ENCODE measurements around the gene CENPB. TPM values are rescaled to one million over a fixed set of nuclear protein-coding genes. Genes with fewer than 3 reads are reported as not detected.

The CENPB gene
- total RNA-seq, 3 donors from 2014 or later = 77.9 to 91.4 (median 89.2) TPM

DNA sequence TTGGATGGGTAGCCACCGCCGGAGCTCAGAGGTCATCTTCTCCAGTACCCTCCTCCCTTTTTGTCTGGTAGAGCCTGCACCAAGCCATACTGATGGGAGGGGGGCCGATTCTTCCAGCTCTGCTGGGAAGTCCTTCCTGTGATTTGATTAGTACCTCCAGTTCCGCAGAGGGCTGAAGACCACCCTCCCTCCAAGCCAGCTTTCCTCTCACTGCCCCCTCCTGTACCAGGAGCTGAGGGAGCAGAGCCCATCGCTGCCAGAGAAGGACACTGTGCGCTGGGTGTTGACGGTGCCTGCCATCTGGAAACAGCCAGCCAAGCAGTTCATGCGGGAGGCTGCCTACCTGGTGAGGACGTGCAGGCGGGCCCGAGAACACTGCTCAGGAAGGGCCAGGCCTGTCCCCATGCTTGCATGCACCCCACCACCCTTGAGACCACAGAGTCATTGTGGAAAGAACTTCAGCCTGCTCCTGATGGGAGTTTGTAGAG, 40.8 kb downstream of the CENPB start:
- ATAC-seq (no peak), DNase-seq (no peak)
- H3K4me1 Mint-ChIP-seq (ENCODE audit: low read depth) = peaks cover 10% of the 10 kb centered on the region
- H3K27me3 Mint-ChIP-seq (ENCODE audit: low read depth) = peaks cover 19% of the 10 kb centered on the region
- H3K36me3 Mint-ChIP-seq (ENCODE audit: insufficient read depth) = no peaks in the 10 kb centered on the region
- no peak overlapping the region for H3K4me3 Mint-ChIP-seq
- H3K9me3 Mint-ChIP-seq = no peaks in the 10 kb centered on the region

- Mint-ChIP-seq H3K36me3 (ENCODE audit: insufficient read depth) (no peaks in the 10 kb centered on the region), H3K27me3 (ENCODE audit: low read depth) (peaks cover 19% of the 10 kb centered on the region), H3K4me3 (peak overlapping the region; percentile 69), H3K9me3 (no peaks in the 10 kb centered on the region), H3K4me1 (ENCODE audit: low read depth) (peaks cover 10% of the 10 kb centered on the region)
- ATAC-seq = peak; percentile 80 to 81
- peak; percentile 72 for DNase-seq
Measured at GRCh38 chr20:3744806-3745685, 41.5 kb downstream of the CENPB start.

- H3K36me3 Mint-ChIP-seq (ENCODE audit: insufficient read depth) = no peaks in the 10 kb centered on the region
- H3K4me1 Mint-ChIP-seq (ENCODE audit: low read depth) = peaks cover 10% of the 10 kb centered on the region
- ATAC-seq (no peak), DNase-seq (no peak)
- H3K27me3 Mint-ChIP-seq (ENCODE audit: low read depth) = peaks cover 19% of the 10 kb centered on the region
- no peaks in the 10 kb centered on the region for H3K9me3 Mint-ChIP-seq
- H3K4me3 Mint-ChIP-seq = no peak overlapping the region
Measured at GRCh38 chr20:3744037-3744436, 42.5 kb downstream of the CENPB start.

DNA sequence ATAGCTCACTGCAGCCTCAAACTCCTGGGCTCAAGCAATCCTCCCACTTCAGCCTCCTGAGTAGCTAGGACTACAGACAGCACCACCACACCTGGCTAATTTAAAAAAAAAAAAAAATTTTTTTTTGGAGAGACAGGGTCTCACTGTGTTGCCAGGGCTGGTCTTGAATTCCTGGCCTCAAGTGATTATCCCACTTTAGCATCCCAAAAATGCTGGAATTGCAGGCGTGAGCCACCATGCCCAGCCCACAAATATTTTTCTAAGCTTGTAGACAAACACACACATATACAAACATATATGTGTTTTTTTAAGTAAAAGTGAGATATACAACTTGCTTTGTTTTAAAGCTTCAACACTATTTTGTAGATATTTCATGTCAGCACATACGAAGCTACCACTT, 43.3 kb downstream of the CENPB start:
- Mint-ChIP-seq H3K27me3 (ENCODE audit: low read depth) (peaks cover 19% of the 10 kb centered on the region), H3K4me3 (no peak overlapping the region), H3K9me3 (no peaks in the 10 kb centered on the region)

DNA sequence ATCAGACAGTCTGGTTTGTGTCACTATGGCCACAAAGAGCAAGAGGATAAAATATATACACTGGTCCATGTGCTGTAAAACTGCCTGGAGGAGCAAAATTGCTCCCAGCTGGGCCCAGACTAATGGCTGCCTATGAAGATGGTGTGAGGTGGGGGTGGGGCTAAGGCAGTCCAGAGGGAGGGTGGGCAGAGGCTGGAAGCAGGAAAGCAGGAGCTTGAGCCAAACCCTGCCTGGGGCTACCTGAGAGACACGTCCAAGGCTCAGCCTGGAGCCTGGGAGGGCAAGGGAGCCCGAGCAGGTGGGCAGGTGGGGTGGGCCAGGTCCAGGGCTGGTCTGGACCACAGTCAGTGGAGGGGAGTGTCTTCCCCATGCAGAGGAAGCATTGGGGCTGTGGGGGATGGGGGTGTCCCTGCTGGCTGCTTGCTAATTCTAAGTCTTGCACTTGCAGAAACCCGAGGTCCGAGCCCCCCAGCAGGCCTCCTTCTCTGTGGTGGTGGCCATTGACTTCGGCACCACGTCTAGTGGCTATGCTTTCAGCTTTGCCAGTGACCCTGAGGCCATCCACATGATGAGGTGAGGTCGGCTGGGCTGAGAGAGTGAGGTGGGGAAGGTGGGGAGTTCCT, 44.6 kb downstream of the CENPB start:
- DNase-seq (no peak), ATAC-seq (no peak)
- Mint-ChIP-seq H3K4me1 (ENCODE audit: low read depth) (peaks cover 10% of the 10 kb centered on the region), H3K9me3 (no peaks in the 10 kb centered on the region), H3K27me3 (ENCODE audit: low read depth) (peaks cover 15% of the 10 kb centered on the region), H3K36me3 (ENCODE audit: insufficient read depth) (no peaks in the 10 kb centered on the region), H3K4me3 (no peak overlapping the region)

More for the DNA sequence above, 43.3 kb downstream of the CENPB start:
- Mint-ChIP-seq H3K36me3 (ENCODE audit: insufficient read depth) (no peaks in the 10 kb centered on the region), H3K4me1 (ENCODE audit: low read depth) (peaks cover 10% of the 10 kb centered on the region)
- DNase-seq (no peak), ATAC-seq (no peak)

DNA sequence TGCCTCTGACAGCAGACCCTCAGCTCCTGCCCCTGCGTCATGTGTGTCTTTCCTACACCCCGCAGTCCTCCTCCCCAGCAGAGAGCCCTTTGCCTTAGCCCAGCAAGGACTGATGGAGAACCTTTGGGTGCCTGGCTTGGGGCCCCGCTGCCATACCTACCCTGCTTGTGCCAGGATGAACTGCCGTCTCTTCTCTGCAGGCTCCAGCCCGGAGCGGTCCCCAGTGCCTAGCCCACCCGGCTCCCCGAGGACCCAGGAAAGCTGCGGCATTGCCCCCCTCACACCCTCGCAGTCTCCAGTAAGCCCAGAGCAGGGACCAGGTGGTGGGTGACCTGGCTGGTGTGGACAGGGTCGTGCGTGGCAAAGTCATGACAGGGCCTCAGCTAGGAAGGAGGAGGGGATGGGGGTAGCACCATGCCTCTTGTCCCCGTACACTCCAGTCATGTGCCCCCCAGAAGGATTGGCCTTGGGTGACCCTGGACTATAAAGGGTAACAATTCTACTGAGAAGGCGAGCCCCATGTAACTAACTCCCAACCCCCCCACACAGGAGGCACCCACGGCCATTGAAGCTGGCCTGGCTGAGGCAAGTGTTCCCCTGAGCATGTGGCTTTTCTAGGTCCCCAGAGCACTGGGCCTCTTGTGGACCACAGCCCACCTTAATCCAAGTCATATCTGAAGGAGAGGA, 45.8 kb downstream of the CENPB start:
- H3K4me1 Mint-ChIP-seq (ENCODE audit: low read depth) = peaks cover 10% of the 10 kb centered on the region
- no peak for ATAC-seq
- peak overlapping the region; percentile 7 for H3K4me3 Mint-ChIP-seq
- no peaks in the 10 kb centered on the region for H3K36me3 Mint-ChIP-seq (ENCODE audit: insufficient read depth)
- no peaks in the 10 kb centered on the region for H3K9me3 Mint-ChIP-seq
- no peak for DNase-seq
- peaks cover 6% of the 10 kb centered on the region for H3K27me3 Mint-ChIP-seq (ENCODE audit: low read depth)

DNA sequence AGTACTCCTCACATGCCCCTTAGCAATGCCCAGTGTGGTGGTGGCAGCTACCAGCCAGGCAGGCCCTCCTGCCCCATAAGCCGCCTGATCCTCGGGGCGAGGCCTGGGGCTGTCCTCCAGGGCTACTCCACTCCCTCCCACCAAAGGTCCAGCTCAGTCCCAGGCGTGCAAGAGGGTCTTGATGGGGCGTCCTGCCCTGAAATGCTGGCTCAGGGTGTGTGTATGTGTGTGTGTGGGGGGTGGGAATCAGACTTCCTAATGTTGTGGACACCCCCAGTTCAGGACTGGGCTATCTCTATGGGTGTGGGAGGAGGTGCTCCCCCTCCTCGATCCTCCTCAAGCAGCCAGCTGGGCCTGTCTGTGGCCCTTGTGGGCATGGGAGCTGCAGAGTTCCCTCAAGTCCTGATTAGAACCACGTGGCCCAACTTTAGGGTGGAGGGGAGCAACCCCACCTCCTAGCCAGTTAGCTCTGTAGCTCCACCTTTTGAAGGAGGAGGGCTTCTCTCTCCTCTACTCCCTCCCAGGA, 46.6 kb downstream of the CENPB start:
- DNase-seq (no peak), ATAC-seq (no peak)
- H3K36me3 Mint-ChIP-seq (ENCODE audit: insufficient read depth) = no peaks in the 10 kb centered on the region
- H3K27me3 Mint-ChIP-seq (ENCODE audit: low read depth) = peaks cover 8% of the 10 kb centered on the region
- H3K4me3 Mint-ChIP-seq = no peak overlapping the region
- no peaks in the 10 kb centered on the region for H3K9me3 Mint-ChIP-seq
- H3K4me1 Mint-ChIP-seq (ENCODE audit: low read depth) = peaks cover 8% of the 10 kb centered on the region

- ATAC-seq = no peak
- H3K4me3 Mint-ChIP-seq = no peak overlapping the region
- no peak for DNase-seq
Measured at GRCh38 chr20:3739054-3739925, 47.2 kb downstream of the CENPB start.

DNA sequence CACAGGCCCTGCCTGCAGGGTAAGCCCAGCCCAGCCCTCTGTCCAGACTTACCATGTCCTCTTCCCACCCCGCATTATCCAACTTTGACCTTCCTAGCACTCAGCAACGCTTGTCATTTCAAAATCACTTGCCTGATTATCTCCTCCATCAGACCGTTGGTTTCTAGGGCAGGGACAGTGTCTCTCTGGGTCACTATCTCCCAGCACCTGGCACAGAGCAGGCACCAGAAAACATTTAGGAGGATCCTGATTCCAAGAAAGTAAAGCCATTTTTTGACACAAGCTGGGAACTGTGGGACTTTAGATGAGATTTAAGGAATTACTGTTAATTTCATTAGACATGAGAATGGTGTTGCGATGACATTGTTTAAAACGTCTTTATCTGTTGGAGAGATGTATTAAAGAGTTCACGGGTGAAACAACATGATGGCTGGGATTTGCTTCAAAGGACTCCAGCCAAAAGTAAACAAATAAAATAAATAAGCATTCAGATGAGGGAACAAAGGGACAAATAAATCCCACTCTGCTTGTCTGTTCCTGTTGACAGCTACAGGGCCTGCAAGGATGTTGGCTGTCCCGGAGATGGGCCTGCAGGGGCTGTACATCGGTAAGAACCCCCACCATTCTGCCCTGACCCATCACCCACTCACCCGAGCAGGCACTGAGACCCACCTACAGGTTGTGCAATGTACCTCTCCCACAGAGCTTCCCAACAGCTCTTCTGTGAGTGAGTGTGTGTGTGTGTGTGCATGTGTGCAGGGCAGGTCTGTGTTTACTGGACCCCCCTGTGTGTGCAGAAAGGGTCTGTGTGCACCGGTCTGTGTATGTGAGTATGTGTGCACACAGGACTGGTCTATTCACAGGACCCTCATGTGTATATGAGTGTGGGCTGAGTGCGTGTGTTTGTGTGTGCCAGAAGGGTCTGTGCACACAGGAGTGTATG, 48.2 kb downstream of the CENPB start:
- Mint-ChIP-seq H3K4me1 (ENCODE audit: low read depth) (no peaks in the 10 kb centered on the region), H3K27me3 (ENCODE audit: low read depth) (peaks cover 8% of the 10 kb centered on the region), H3K9me3 (no peaks in the 10 kb centered on the region), H3K36me3 (ENCODE audit: insufficient read depth) (no peaks in the 10 kb centered on the region), H3K4me3 (no peak overlapping the region)
- DNase-seq = no peak
- no peak for ATAC-seq

More at GRCh38 chr20:3739054-3739925, 47.2 kb downstream of the CENPB start:
- peaks cover 4% of the 10 kb centered on the region for H3K27me3 Mint-ChIP-seq (ENCODE audit: low read depth)
- peaks cover 1% of the 10 kb centered on the region for H3K4me1 Mint-ChIP-seq (ENCODE audit: low read depth)
- H3K36me3 Mint-ChIP-seq (ENCODE audit: insufficient read depth) = no peaks in the 10 kb centered on the region
- H3K9me3 Mint-ChIP-seq = no peaks in the 10 kb centered on the region

GRCh38 chr20:3735768-3736167, 50.8 kb downstream of the CENPB start:
- Mint-ChIP-seq H3K27me3 (ENCODE audit: low read depth) (peaks cover 27% of the 10 kb centered on the region), H3K9me3 (no peaks in the 10 kb centered on the region), H3K36me3 (ENCODE audit: insufficient read depth) (no peaks in the 10 kb centered on the region), H3K4me1 (ENCODE audit: low read depth) (no peaks in the 10 kb centered on the region), H3K4me3 (no peak overlapping the region)
- DNase-seq (no peak), ATAC-seq (no peak)

DNA sequence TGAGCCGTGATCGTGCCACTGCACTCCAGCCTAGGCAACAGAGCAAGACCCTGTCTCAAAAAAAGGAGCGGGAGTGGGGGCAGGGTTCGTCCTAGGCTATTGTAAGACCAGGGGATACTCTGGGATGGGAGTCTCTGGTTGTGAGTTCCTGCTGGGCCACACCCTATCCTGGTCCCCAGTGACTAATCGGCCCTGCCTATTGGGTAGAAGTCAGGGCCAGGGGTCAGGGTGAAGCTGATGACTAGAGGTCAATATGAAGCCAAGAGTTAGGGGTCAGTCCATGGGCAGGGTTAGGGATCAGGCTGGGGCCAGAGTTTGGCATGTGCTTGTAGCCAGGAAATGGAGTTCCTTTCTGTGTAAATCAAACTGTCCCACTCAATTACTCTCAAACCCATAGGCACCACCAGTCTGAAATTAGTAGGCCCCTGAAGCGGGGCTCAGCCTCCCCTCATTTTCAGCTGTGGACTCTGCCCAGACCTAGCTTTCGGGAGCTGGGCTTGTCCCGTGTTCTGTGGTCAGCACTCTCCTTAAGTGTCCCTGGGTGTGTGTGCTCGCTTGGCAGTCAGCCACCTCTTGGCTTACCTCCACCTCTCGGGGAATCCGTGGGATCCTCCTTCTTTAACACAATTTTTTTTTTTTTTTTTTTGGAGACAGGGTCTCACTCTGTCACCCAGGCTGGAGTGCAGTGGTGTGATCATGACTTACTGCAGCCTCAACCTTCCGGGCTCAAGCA, 52.3 kb downstream of the CENPB start:
- H3K36me3 Mint-ChIP-seq (ENCODE audit: insufficient read depth) = no peaks in the 10 kb centered on the region
- H3K27me3 Mint-ChIP-seq (ENCODE audit: low read depth) = peaks cover 35% of the 10 kb centered on the region
- DNase-seq (no peak), ATAC-seq (no peak)
- no peaks in the 10 kb centered on the region for H3K9me3 Mint-ChIP-seq
- H3K4me1 Mint-ChIP-seq (ENCODE audit: low read depth) = no peaks in the 10 kb centered on the region
- no peak overlapping the region for H3K4me3 Mint-ChIP-seq
